Prostate gland (tissue), 2 donors: ENCODE results near the gene AOC2.

Source experiments
- POLR2A ChIP-seq: fragments of 450-650 bp; IDR thresholded peaks from one replicate; pipeline ENCODE4 v1.6.1; 2016; ENCODE audit warnings: antibody characterized with exemption, mild to moderate bottlenecking
- POLR2AphosphoS5 ChIP-seq: sonication (generic); formaldehyde crosslinking; IDR thresholded peaks from one replicate; pipeline ENCODE4 v1.6.1; 2017; ENCODE audit warnings: antibody characterized with exemption
- TF ChIP-seq, protein P1 (sequence below), 4 experiments: fragments of 200-600 bp in 2 of 4; fragments of 450-650 bp in 2 of 4; sonication (generic) in 2 of 4; IDR thresholded peaks; 1 replicate in 3 of 4; 2 replicates in 1 of 4; pipeline ENCODE4 v1.5.1; 2016 to 2019; ENCODE audit warnings: antibody characterized with exemption in 4 of 4, mild to moderate bottlenecking in 2 of 4, moderate library complexity in 2 of 4

DNA sequence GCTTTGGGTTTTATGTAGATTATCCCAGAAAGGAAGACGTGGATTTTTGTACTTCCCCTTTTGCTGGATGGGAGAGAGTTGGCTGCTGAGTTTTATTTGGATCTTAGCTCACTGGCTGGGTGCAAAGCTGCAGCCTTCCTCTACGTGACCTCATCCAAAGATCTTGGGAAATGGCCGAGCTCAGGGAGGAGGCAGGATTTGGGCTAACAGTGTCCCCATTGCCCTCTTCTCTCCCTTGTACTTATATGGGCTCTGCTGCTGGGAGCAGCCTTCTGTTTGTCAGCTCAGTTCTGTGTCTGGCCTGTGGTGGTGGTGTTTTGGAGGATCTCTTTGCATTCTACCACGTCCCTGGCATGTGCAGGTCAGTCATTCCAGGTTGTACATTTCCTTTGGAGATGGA, 8.6 kb downstream of the AOC2 start:
- TF ChIP-seq, protein P1, sequence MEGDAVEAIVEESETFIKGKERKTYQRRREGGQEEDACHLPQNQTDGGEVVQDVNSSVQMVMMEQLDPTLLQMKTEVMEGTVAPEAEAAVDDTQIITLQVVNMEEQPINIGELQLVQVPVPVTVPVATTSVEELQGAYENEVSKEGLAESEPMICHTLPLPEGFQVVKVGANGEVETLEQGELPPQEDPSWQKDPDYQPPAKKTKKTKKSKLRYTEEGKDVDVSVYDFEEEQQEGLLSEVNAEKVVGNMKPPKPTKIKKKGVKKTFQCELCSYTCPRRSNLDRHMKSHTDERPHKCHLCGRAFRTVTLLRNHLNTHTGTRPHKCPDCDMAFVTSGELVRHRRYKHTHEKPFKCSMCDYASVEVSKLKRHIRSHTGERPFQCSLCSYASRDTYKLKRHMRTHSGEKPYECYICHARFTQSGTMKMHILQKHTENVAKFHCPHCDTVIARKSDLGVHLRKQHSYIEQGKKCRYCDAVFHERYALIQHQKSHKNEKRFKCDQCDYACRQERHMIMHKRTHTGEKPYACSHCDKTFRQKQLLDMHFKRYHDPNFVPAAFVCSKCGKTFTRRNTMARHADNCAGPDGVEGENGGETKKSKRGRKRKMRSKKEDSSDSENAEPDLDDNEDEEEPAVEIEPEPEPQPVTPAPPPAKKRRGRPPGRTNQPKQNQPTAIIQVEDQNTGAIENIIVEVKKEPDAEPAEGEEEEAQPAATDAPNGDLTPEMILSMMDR (IDR thresholded peaks at IDR 0.05), result no peak
- TF ChIP-seq POLR2A (no peak), POLR2AphosphoS5 (peak; percentile 10)
